ENCODE data around the gene KRT15. TPM values are rescaled to one million over a fixed set of nuclear protein-coding genes. Genes with fewer than 3 reads are reported as not detected.

Gene KRT15
- polyA plus RNA-seq, 1 of the 3 experiments (the other 2 are of a cell fraction): 16.9 TPM

GRCh38 chr17:41463746-41464145 is 54.9 kb downstream of the KRT15 start:
- Histone ChIP-seq H3K27me3 (ENCODE audit: insufficient read depth) (no peaks in the 10 kb centered on the region), H3K9ac (no peak overlapping the region), H3K9me3 (no peaks in the 10 kb centered on the region), H3K36me3 (replicated peaks in 1 of 2; ENCODE audit: control insufficient read depth in 1 of 2, insufficient read depth in 2 of 2, low read length in 1 of 2) (no peaks in the 10 kb centered on the region), H3K9me2 (no peaks in the 10 kb centered on the region), H3K4me1 (ENCODE audit: control insufficient read depth in 1 of 2, insufficient read depth in 2 of 2, low read depth in 1 of 2, low read length in 1 of 2) (peaks cover 11 to 17% of the 10 kb centered on the region in 2 experiments; a peak in 2 of 4 replicates), H3F3A (replicated peaks; ENCODE audit: insufficient read depth) (no peaks in the 10 kb centered on the region), H3K27ac (ENCODE audit: low read depth in 2 of 2, low read length in 1 of 2) (no peak overlapping the region), H4K20me1 (ENCODE audit: insufficient read depth) (no peaks in the 10 kb centered on the region), H3K4me3 (ENCODE audit: low read depth in 2 of 2, low read length in 1 of 2) (no peak overlapping the region), H3K79me2 (ENCODE audit: insufficient read depth) (no peaks in the 10 kb centered on the region), H2AFZ (ENCODE audit: low read depth) (no peak overlapping the region), H3K4me2 (no peak overlapping the region)
- CTCF ChIA-PET: interaction anchor here (1.2 to 1.9 kb wide), 3 partner anchors 85 to 185 kb away, joined by 3 to 7 read pairs (median 5); no protein-coding TSS in a partner anchor
- no peak for DNase-seq
- POLR2A ChIA-PET: no interaction called here
- 71% methylated on average over 2 of the region's 8 CpGs for WGBS (ENCODE audit: low lambda C conversion rate)
- no peak for TF ChIP-seq RFX5 (IDR thresholded peaks at IDR 0.05; ENCODE audit: low read length)
- no peak for TF ChIP-seq POLR2AphosphoS5 (IDR thresholded peaks at IDR 0.05; ENCODE audit: low read depth, low read length)
- no peak for TF ChIP-seq YY1 (IDR thresholded peaks at IDR 0.05; ENCODE audit: low read depth)
- no peak for TF ChIP-seq FOXM1 (IDR thresholded peaks at IDR 0.05; ENCODE audit: low read depth)
- TF ChIP-seq, protein P1, sequence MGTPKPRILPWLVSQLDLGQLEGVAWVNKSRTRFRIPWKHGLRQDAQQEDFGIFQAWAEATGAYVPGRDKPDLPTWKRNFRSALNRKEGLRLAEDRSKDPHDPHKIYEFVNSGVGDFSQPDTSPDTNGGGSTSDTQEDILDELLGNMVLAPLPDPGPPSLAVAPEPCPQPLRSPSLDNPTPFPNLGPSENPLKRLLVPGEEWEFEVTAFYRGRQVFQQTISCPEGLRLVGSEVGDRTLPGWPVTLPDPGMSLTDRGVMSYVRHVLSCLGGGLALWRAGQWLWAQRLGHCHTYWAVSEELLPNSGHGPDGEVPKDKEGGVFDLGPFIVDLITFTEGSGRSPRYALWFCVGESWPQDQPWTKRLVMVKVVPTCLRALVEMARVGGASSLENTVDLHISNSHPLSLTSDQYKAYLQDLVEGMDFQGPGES (IDR thresholded peaks at IDR 0.05; ENCODE audit: low read depth, low read length): no peak
- no peak for TF ChIP-seq ZBTB33 (IDR thresholded peaks at IDR 0.05; ENCODE audit: borderline replicate concordance, low read depth)
- TF ChIP-seq ELF1 (IDR thresholded peaks at IDR 0.05): no peak
- TF ChIP-seq JUND (IDR thresholded peaks at IDR 0.05): no peak
- no peak for TF ChIP-seq RAD21 (IDR thresholded peaks at IDR 0.05; ENCODE audit: low read length)
- TF ChIP-seq PBX3 (IDR thresholded peaks at IDR 0.05): no peak
- no peak for TF ChIP-seq FOSL2 (IDR thresholded peaks at IDR 0.05; ENCODE audit: borderline replicate concordance, low read depth)
- no peak for TF ChIP-seq TAF1 (IDR thresholded peaks at IDR 0.05; ENCODE audit: borderline replicate concordance, low read depth, low read length)
- no peak for TF ChIP-seq NFIC (IDR thresholded peaks at IDR 0.05; ENCODE audit: borderline replicate concordance)
- TF ChIP-seq TEAD4 (IDR thresholded peaks at IDR 0.05; ENCODE audit: borderline replicate concordance, insufficient read depth): no peak
- TF ChIP-seq, protein P2, sequence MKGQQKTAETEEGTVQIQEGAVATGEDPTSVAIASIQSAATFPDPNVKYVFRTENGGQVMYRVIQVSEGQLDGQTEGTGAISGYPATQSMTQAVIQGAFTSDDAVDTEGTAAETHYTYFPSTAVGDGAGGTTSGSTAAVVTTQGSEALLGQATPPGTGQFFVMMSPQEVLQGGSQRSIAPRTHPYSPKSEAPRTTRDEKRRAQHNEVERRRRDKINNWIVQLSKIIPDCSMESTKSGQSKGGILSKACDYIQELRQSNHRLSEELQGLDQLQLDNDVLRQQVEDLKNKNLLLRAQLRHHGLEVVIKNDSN (IDR thresholded peaks at IDR 0.05; ENCODE audit: borderline replicate concordance, low read depth): no peak
- TF ChIP-seq GATA2 (CRISPR knock-in tag; IDR thresholded peaks at IDR 0.05): no peak
- TF ChIP-seq, protein P3, sequence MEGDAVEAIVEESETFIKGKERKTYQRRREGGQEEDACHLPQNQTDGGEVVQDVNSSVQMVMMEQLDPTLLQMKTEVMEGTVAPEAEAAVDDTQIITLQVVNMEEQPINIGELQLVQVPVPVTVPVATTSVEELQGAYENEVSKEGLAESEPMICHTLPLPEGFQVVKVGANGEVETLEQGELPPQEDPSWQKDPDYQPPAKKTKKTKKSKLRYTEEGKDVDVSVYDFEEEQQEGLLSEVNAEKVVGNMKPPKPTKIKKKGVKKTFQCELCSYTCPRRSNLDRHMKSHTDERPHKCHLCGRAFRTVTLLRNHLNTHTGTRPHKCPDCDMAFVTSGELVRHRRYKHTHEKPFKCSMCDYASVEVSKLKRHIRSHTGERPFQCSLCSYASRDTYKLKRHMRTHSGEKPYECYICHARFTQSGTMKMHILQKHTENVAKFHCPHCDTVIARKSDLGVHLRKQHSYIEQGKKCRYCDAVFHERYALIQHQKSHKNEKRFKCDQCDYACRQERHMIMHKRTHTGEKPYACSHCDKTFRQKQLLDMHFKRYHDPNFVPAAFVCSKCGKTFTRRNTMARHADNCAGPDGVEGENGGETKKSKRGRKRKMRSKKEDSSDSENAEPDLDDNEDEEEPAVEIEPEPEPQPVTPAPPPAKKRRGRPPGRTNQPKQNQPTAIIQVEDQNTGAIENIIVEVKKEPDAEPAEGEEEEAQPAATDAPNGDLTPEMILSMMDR (IDR thresholded peaks at IDR 0.05): no peak
- TF ChIP-seq SIN3A (IDR thresholded peaks at IDR 0.05; ENCODE audit: borderline replicate concordance, low read depth, low read length): no peak
- no peak for TF ChIP-seq RCOR1 (IDR thresholded peaks at IDR 0.05; ENCODE audit: low read length)
- no peak for TF ChIP-seq RXRA (IDR thresholded peaks at IDR 0.05; ENCODE audit: borderline replicate concordance, low read depth)

Measured in SK-N-SH (cell line).